ENCODE results near the gene RAE1. TPM values are rescaled to one million over a fixed set of nuclear protein-coding genes. Genes with fewer than 3 reads are reported as not detected.

The RAE1 gene, protein sequence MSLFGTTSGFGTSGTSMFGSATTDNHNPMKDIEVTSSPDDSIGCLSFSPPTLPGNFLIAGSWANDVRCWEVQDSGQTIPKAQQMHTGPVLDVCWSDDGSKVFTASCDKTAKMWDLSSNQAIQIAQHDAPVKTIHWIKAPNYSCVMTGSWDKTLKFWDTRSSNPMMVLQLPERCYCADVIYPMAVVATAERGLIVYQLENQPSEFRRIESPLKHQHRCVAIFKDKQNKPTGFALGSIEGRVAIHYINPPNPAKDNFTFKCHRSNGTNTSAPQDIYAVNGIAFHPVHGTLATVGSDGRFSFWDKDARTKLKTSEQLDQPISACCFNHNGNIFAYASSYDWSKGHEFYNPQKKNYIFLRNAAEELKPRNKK
- 74.4 and 91.4 TPM in 2 replicates for total RNA-seq (2014; rRNA removed; shearing (Covaris generic))

GRCh38 chr20:57351042-57351783 is at the start of gene RAE1:
RAE1 (plus strand) TSS chr20:57351255; CDS start chr20:57354039, 2,784 bp downstream.

DNA sequence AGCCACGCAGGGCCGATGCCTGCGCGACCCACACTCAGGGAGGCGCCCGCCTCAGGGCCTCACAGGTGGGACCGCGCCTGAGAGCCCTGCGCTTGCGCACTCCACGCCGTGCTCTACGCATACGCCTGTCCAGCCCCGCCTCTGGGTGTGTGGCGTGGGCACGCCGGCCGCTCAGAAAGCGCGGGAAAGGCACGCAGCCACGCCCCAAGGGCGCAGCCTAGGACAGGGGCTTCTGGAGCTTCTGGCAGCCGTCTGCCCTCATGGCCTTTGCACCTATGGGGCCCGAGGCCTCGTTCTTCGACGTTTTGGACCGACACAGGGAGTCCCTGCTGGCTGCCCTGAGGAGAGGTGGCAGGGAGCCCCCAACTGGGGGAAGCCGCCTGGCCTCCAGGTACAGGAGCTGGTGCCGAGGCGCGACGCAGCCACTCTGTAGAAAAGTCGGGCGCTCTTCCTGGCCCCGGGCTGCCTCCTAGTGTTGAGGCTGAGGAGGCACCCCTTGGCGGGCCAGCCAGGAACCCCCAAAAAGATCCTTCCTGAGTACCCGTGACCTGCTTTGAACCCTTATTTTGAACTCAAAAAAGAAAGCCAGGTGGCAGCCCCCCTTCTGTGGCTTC is 21.3 kb upstream of the RAE1 start, which contains the start of gene SPO11:
SPO11 (plus strand) TSS at position 196 of the 614 bp plus-strand sequence; CDS start at position 261, 65 bp downstream.

DNA sequence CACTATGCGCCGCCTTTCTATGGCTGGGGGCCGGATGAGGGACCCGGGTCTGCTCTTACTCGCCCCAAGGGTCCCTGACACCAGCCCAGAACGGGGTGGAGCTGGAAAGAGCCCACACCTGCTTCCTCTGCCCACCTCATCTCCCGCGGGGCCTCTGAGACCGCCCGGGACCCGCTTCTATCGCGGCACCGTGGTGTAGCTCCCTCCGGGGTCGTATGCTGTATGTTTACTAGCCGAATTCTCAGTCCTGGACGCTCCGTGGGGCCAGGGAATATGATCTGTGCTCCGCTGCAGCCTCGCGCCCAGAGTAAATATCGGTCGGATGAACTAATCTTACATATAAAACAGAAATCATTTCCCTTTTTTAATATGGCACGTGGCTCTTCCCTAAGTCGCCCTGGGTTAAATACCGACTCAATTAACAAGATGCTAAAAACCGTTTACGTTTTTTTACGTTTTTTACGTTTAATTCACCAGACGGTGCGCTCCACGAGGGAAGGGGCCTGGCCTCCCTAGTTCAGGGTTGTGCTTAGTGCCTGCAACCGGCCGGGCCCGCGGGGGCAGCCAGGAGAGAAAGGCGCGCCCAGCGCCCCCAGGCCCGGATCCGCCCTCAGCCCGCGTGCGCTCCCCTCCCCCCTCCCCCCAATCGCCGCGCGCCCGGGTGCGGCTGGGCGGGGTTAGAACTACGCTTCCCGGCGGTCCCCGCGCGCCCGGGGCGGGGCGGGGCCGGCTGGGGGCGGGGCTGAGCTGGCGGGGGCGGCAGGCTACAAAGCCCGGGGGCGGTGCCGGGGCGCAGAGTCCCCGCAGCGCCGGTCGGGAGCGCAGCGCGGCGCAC is 39.8 kb downstream of the RAE1 start, which contains the start of gene RBM38:
RBM38 (plus strand) TSS at position 793 of the 835 bp plus-strand sequence. CDS start 186 bp downstream, outside the sequence.

Small RNAs within 50 kb of the gene (small RNA-seq; reads per million reads assigned to genes)
- gene MIR4325 = not detected
- gene RF00019 = not detected
- gene RPL39P39 = not detected

Other genes starting within 250 kb of the RAE1 start
- gene BMP7, start 84.6 kb upstream of the RAE1 start, total RNA-seq (2014; rRNA removed; shearing (Covaris generic)) = 1.5 TPM in 2 replicates
- gene SPO11, start 21.5 kb upstream of the RAE1 start, total RNA-seq (2014; rRNA removed; shearing (Covaris generic)) = not detected in 2 replicates
- 15.7 and 16.4 TPM in 2 replicates for gene RBM38, start 40.1 kb downstream of the RAE1 start, total RNA-seq (2014; rRNA removed; shearing (Covaris generic))
- gene CTCFL, start 173.9 kb downstream of the RAE1 start, total RNA-seq (2014; rRNA removed; shearing (Covaris generic)) = not detected in 2 replicates
- gene PCK1, start 209.9 kb downstream of the RAE1 start, total RNA-seq (2014; rRNA removed; shearing (Covaris generic)) = 0.04 TPM in 1 of 2 replicates, not detected in the other